NCI-H526 (cell line): ENCODE results near the gene RSL1D1.
"Not testable (repeated sequence)": the region's sequence is repeated elsewhere in the genome, so short reads cannot be mapped to it uniquely, and the experiment has no call there.

Experiments used
- DNase-seq, 2 experiments: peaks; one replicate each; lab custom pipeline; 2025; lab: John Stamatoyannopoulos, UW

RSL1D1 gene

GRCh38 chr16:11843861-11844260 lies 7.5 kb downstream of the RSL1D1 start:
- DNase-seq: no peak

- no peak for DNase-seq
Measured at GRCh38 chr16:11843206-11843605, 8.1 kb downstream of the RSL1D1 start.

GRCh38 chr16:11841026-11841425 lies 10.3 kb downstream of the RSL1D1 start:
- no peak for DNase-seq

GRCh38 chr16:11836650-11837244 lies 14.6 kb downstream of the RSL1D1 start:
- no peak for DNase-seq

- no peak for DNase-seq
Measured at GRCh38 chr16:11835891-11836649, 15.3 kb downstream of the RSL1D1 start.

- no peak for DNase-seq
Measured at GRCh38 chr16:11835309-11835708, 16.0 kb downstream of the RSL1D1 start.

- DNase-seq: no peak
Measured at GRCh38 chr16:11833951-11834695, 17.2 kb downstream of the RSL1D1 start.

GRCh38 chr16:11828696-11829095 lies 22.6 kb downstream of the RSL1D1 start:
- DNase-seq: no peak

- DNase-seq: not testable (repeated sequence)
Measured at GRCh38 chr16:11825520-11826165, 25.7 kb downstream of the RSL1D1 start.

GRCh38 chr16:11824362-11824761 lies 27.0 kb downstream of the RSL1D1 start:
- DNase-seq: no peak

- DNase-seq: not testable (repeated sequence)
Measured at GRCh38 chr16:11823645-11824044, 27.7 kb downstream of the RSL1D1 start.

- DNase-seq: no peak
Measured at GRCh38 chr16:11819798-11820197, 31.5 kb downstream of the RSL1D1 start.

GRCh38 chr16:11818970-11819369 lies 32.4 kb downstream of the RSL1D1 start:
- not testable (repeated sequence) for DNase-seq

GRCh38 chr16:11816123-11816522 lies 35.2 kb downstream of the RSL1D1 start:
- DNase-seq: no peak

GRCh38 chr16:11814800-11815199 lies 36.5 kb downstream of the RSL1D1 start:
- not testable (repeated sequence) for DNase-seq

GRCh38 chr16:11806721-11807120 lies 44.6 kb downstream of the RSL1D1 start:
- DNase-seq: no peak

- DNase-seq: no peak
Measured at GRCh38 chr16:11805556-11805955, 45.8 kb downstream of the RSL1D1 start.

- no peak for DNase-seq
Measured at GRCh38 chr16:11801481-11802021, 49.8 kb downstream of the RSL1D1 start.

GRCh38 chr16:11800382-11800718 lies 51.0 kb downstream of the RSL1D1 start:
- DNase-seq: no peak

GRCh38 chr16:11799509-11800381 lies 51.6 kb downstream of the RSL1D1 start:
- DNase-seq: no peak

- DNase-seq: no peak
Measured at GRCh38 chr16:11799017-11799381, 52.3 kb downstream of the RSL1D1 start.
